GM19240 (cell line): ENCODE data around the gene GLYR1.

Experiments
- DNase-seq: peaks from one replicate; pipeline ENCODE4 v3.0.0; 2011; ENCODE audit warnings: low spot score; ENCODE audit not compliant: insufficient read length

The GLYR1 gene

GRCh38 chr16:4806280-4806679, 40.8 kb downstream of the GLYR1 start:
- DNase-seq, result no peak

GRCh38 chr16:4805231-4805630, 41.9 kb downstream of the GLYR1 start:
- no peak for DNase-seq

GRCh38 chr16:4803898-4804762, 43.0 kb downstream of the GLYR1 start:
- no peak for DNase-seq

GRCh38 chr16:4803401-4803844, 43.7 kb downstream of the GLYR1 start:
- no peak for DNase-seq

DNA sequence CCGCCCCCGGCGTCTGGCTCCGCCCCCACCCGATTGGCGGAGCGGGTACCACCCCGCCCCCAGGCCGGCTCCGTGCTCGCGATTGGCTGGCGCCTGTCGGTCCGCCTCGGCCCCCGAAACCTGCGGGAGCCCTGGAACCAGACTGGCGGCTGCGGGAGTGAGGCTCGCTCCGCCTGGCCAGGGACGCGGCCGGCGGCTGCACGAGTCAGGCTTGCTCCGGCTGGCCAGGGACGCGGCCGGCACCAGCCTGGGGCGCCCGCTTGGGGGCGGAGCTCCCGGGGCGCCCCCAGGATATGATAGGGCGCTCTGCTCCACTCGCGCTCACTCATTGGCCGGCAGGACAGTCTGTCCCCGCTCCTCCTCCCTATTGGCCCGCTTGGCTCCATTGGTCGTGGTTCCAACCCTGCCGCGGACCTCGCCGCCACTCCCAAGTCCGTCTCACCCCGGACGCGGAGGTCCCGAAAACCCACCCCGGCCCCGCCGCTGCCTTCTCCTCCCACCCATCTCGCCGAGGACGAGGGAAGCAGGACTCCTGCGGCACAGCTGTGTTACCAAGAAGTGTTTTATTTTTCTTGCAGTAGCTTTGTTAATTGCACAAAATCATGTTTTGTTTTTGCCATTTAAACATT, 44.3 kb downstream of the GLYR1 start:
- DNase-seq, result peak; percentile 89

DNA sequence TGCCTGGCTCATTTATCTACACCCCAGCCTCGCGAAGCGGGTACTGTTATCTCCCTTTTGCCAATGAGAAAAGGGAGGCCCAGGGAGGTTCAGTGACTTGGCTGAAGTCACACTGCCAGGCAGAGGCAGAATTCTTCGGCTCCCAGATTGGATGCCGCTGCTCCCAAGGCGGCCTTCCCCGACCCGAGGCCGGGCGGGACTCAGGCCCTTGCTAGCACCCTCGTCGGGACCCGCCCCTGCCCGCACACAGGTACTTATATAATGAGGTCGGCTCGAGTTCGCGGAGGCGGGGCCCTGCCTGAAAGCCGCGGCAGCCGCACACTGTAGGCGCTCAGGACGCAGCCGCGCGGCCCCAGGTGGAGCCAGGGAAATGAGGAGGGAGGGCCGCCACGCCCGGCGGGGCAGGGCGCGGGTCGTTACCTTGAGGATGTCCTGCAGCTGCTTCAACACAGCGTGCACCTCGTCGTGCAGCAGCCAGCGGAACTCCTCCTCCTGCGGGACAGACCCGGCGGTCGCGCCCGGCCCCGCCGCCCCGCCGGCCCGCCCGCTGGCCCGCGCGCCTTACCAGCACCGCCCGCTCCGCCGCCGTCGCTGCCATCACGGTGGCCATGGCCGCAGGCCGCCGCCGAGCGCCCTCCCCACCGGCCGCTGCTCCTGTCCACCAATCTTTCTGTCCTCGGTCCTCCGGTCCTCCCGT, 45.0 kb downstream of the GLYR1 start, which contains the start of gene ROGDI:
Gene ROGDI (minus strand): TSS at position 672 of the 697 bp plus-strand sequence. CDS start 62 bp downstream, at position 610.
- DNase-seq, result peak; percentile 60

DNA sequence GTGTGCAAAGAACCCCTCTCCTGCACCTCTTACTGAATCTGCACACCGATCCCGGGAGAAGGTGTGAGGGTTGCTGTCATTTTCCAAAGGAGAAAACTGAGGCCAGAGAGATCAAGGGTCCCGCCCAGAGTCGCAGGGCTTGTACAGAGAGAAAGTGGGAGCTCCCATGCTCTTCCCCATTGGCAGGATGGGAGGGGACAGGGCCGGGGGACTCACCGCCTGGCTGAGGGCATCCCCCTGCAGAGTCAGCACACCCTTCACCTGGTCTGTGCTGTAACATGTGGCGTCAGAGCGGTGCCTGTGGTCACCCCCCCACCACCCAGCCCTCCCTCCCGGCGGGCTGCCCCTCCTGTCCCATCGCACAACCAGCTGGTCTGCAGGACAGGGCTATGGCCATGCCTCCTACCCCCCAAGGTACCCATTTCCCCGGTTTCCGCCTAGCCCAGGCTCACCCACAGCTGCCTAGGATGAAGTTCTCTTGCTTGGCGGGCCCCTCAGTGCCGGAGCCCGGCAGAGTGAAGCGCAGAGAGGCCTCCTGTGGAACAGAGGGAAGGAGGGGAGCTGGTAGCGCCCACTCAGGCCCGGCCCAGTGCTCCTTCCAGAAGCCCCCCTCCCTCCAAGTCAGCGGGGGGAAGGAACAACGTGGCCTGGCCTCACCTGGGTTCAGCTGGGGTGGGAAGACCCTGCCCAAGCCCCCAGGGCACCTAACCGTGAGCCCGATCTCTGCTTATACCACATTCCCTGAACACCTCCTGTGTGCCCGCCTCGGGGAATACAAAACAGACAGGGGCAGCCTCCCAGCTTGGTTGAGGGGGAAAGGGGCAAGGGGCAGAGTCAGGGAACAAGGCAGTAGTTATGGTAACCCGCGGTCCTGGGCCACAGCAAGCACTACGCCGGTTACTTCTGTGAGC, 45.8 kb downstream of the GLYR1 start:
- DNase-seq, result no peak

GRCh38 chr16:4800290-4801041, 46.6 kb downstream of the GLYR1 start:
- no peak for DNase-seq

DNA sequence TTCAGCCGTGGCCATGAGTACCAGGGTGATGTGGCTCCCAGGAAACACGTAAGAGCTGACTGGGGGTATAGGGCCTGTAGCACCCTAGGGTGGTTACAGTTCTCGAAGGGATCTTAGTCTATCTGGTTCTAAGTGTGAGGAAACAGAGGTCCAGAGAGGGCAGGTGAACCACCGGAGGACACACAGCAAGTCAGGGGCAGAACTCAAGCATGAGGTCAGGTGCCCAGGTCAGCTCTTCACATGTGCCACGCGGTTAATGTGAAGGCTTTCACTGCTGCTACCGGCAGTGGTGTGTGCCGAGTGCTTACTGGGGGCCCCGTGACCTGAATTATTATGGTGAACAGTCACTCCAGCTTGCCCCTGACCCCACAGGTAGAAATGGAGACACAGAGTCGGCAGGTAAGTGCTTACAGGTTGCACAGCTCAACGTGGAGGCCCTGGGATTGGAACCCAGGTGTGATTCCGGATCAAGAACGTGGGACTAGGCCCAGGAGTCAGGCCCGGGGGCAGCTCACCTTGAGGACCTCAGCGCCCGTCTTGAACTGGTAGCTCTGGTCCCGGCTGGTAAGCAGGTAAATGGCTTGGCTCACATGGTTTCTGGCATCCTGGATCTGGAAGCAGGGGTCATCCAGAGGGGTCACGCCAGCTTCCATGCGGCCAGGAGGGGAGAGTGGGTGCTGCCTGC, 47.8 kb downstream of the GLYR1 start:
- no peak for DNase-seq

GRCh38 chr16:4798456-4798855, 48.6 kb downstream of the GLYR1 start:
- DNase-seq, result no peak

DNA sequence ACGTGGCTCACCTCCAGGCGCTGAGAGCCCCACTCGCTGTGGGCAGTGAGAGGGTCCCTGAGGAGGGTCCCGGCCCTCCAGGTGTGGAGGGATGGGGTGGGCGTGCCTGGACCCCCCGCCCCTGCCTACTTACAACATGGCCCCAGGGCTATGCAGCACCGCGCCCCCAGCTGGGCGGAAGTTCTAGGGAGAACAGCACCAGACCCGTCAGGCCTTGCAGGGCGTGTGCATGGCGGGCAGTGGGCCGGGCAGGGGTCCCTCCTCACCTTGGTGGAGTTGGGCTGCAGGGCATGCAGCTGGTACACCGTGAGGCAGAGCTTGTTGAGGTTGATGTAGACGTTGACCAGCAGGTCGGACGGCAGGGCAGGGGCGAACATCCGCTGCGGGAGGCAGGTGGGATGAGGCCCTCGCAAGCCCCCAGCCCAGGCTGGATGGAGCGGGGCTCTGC, 49.3 kb downstream of the GLYR1 start:
- no peak for DNase-seq

GRCh38 chr16:4796982-4797804, 49.9 kb downstream of the GLYR1 start:
- DNase-seq, result no peak

DNA sequence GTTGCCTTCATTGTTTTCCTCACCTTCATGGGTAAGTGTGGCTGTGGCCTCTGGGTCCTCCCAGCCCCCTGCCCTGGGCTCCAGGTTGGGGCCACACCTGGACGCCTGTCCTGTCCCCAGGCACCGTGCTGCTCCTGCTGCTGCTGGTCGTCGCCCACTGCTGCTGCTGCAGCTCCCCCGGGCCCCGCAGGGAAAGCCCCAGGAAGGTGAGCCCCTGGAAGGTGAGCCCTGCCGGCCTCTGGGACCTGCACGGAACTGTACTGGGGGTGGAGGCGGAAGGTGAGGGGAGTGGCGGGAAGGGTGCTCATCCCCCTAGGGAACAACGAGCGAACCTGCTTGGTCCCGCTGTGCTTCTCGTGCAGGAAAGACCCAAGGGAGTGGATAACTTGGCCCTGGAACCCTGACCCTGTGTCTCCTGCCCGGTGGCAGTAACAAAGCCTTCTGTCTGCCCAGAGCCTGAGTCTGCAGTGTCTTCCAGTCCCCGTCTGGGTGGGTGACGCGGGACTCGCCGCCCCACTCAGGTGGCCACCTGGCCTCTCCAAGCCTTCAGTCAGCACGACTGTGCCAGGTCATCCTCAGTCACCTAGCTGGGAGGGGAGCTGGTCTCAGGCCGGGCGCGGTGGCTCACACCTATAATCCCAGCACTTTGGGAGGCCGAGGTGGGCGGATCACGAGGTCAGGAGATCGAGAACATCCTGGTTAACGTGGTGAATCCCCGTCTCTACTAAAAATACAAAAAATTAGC, 51.1 kb downstream of the GLYR1 start:
- no peak for DNase-seq

DNA sequence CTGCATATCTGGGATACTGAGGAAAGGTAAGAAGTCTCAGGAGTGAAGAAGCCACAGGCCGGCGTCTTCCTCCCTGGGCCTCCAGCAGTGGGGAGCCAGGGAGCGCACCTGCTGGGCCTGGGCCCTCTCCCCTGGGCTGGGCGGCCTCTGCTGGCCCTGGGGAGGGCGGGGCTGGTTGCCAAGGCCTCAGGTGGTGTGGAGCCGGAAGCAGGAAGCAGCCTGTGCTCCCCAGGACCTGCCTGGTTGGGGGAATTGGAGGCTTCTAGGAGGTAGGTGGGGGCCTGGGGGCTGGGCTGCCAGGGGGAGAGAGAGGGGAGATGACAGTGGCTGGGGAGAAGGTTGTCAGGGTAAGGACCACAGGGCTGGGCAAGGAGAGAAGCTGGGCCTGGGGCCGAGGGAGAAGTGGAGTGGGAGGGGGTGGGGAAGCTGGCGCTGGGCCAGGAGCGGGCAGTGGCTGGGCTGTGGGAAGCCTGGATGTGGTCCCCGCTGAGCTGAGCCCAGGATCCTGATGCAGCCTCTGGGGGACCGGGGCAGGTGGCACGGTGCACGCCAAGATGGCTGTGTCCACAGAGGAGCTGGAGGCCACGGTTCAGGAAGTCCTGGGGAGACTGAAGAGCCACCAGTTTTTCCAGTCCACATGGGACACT, 51.8 kb downstream of the GLYR1 start, which contains the start of gene SMIM22:
Gene SMIM22 (plus strand): TSS at position 189 of the 647 bp plus-strand sequence. CDS start 366 bp downstream, at position 555.
- no peak for DNase-seq

- DNase-seq, result no peak
Observed at GRCh38 chr16:4792951-4793513, 54.1 kb downstream of the GLYR1 start.

DNA sequence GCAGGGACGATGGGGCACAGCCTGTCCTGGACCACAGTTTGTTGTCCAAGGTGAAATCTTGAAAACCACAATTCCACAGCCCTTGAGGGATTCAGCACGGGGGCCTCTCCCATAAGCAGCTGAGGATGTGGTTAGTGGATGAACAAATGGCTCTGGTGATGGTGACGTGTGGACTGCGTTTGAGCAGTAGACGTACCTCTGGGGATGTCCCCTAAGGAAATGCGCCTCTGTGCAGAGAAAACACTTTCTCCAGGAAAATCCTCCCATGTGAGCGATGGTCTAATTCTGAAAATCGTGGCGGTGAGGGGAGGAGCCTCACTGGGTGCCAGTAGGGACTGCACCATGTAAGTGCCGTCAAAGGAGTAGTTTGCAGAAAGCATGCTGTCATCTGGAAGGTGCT, 56.2 kb downstream of the GLYR1 start:
- no peak for DNase-seq

DNA sequence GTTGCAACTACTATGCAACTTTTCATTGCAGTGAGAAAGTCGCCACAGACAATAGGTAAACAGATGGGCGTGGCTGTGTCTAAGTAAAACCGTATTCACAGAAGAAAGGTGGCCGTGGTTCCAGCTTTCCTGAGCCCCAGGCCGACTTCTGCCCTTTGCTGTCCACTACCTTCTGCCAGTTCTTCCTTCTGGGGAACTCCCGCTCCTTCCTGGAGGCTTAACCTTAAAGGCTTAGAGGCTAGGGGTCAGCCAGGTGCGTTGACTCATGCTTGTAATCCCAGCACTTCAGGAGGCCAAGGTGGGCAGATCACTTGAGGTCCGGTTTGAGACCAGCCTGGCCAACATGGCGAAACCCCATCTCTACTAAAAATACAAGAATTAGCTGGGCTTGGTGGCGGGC, 56.8 kb downstream of the GLYR1 start:
- no peak for DNase-seq
